HEK293 (cell line): ENCODE results near the gene ATP6V0A1.

Source experiments
- CTCF ChIA-PET: fragments of 350-600 bp; formaldehyde crosslinking; extraction: SDS; loops from one replicate; lab custom pipeline; 2021; ENCODE audit warnings: antibody characterized with exemption; lab: Yijun Ruan, JAX
- POLR2A ChIA-PET: fragments of 300-600 bp; formaldehyde crosslinking; extraction: SDS; loops from one replicate; lab custom pipeline; 2020; ENCODE audit warnings: antibody characterized with exemption, inconsistent platforms; lab: Yijun Ruan, JAX
- H3K27ac ChIP-seq: fragments of 200-500 bp; sonication (Bioruptor generic); 2 replicates; pipeline ENCODE4 v1.5.1; 2014; ENCODE audit warnings: low read depth, low read length, control low read depth, inconsistent platforms; ENCODE audit errors: extremely low read depth
- H3K36me3 ChIP-seq, 2 experiments: fragments of 200-500 bp in 1 of 2; sonication (Bioruptor generic) in 1 of 2; 1 replicate in 1 of 2; 2 replicates in 1 of 2; pipeline ENCODE4 v1.5.1; 2014 to 2017; ENCODE audit warnings: inconsistent platforms in 2 of 2, low read length in 2 of 2; ENCODE audit not compliant: control insufficient read depth in 2 of 2, insufficient read depth in 1 of 2
- H3K4me1 ChIP-seq: fragments of 200-500 bp; sonication (Bioruptor generic); 2 replicates; pipeline ENCODE4 v1.5.1; 2014; ENCODE audit warnings: mild to moderate bottlenecking, low read length, inconsistent platforms; ENCODE audit not compliant: control insufficient read depth, insufficient read depth
- H3K4me3 ChIP-seq: 2 replicates; pipeline ENCODE4 v1.5.1; 2011; ENCODE audit warnings: low read depth, mild to moderate bottlenecking, control low read depth, low read length, moderate library complexity
- H3K9me3 ChIP-seq: fragments of 200-500 bp; sonication (Bioruptor generic); 2 replicates; pipeline ENCODE4 v1.5.1; 2014; ENCODE audit warnings: low read depth, low read length, inconsistent platforms; ENCODE audit not compliant: control insufficient read depth, insufficient read depth
- HOXA7 ChIP-seq: sonication (generic); formaldehyde crosslinking; IDR thresholded peaks from 2 replicates; pipeline ENCODE4 v1.8.1; 2022; ENCODE audit warnings: missing genetic modification reagents, borderline replicate concordance
- MYNN ChIP-seq: fragments of 450-650 bp; formaldehyde crosslinking; IDR thresholded peaks from 2 replicates; pipeline ENCODE4 v1.5.1; 2016; ENCODE audit warnings: missing biosample characterization, missing genetic modification characterization, borderline replicate concordance
- PRDM10 ChIP-seq: fragments of 450-650 bp; formaldehyde crosslinking; IDR thresholded peaks from 2 replicates; pipeline ENCODE4 v1.5.1; 2016; ENCODE audit warnings: missing biosample characterization, missing genetic modification characterization
- SETDB1 ChIP-seq: IDR thresholded peaks from one replicate; pipeline ENCODE4 v1.6.1; 2017; ENCODE audit warnings: mild to moderate bottlenecking, low read length, moderate library complexity, mixed read lengths; ENCODE audit not compliant: insufficient read length
- ZBTB10 ChIP-seq: fragments of 450-650 bp; formaldehyde crosslinking; IDR thresholded peaks from 2 replicates; pipeline ENCODE4 v1.5.1; 2016; ENCODE audit warnings: missing biosample characterization, missing genetic modification characterization
- ZBTB26 ChIP-seq: fragments of 450-650 bp; formaldehyde crosslinking; optimal IDR thresholded peaks from 2 replicates; pipeline ENCODE3; 2016; ENCODE audit warnings: missing biosample characterization, mild to moderate bottlenecking, missing genetic modification characterization
- ZBTB44 ChIP-seq: fragments of 450-650 bp; IDR thresholded peaks from 2 replicates; pipeline ENCODE4 v1.5.1; 2018; ENCODE audit warnings: missing biosample characterization, mild to moderate bottlenecking, missing genetic modification characterization
- ZEB2 ChIP-seq: fragments of 450-650 bp; formaldehyde crosslinking; IDR thresholded peaks from 2 replicates; pipeline ENCODE4 v1.5.1; 2016; ENCODE audit warnings: missing biosample characterization, missing genetic modification characterization
- ZNF404 ChIP-seq: fragments of 450-650 bp; formaldehyde crosslinking; IDR thresholded peaks from 2 replicates; pipeline ENCODE4 v1.5.1; 2017; ENCODE audit warnings: missing biosample characterization, missing genetic modification characterization
- ZNF510 ChIP-seq: fragments of 450-650 bp; formaldehyde crosslinking; IDR thresholded peaks from 2 replicates; pipeline ENCODE4 v1.5.1; 2018; ENCODE audit warnings: mild to moderate bottlenecking, missing genetic modification characterization, missing biosample characterization; ENCODE audit not compliant: insufficient replicate concordance
- ZNF518A ChIP-seq: fragments of 450-650 bp; formaldehyde crosslinking; conservative IDR thresholded peaks from 2 replicates; pipeline ENCODE4 v1.5.1; 2016; ENCODE audit warnings: low read depth, missing biosample characterization, missing genetic modification characterization
- ZNF544 ChIP-seq: fragments of 450-650 bp; formaldehyde crosslinking; IDR thresholded peaks from 2 replicates; pipeline ENCODE4 v1.5.0; 2017; ENCODE audit warnings: missing biosample characterization, missing genetic modification characterization
- ZNF548 ChIP-seq: fragments of 450-650 bp; formaldehyde crosslinking; IDR thresholded peaks from 2 replicates; pipeline ENCODE4 v1.5.1; 2016; ENCODE audit warnings: missing biosample characterization, missing genetic modification characterization
- ZSCAN16 ChIP-seq: fragments of 450-650 bp; formaldehyde crosslinking; IDR thresholded peaks from 2 replicates; pipeline ENCODE4 v1.5.1; 2016; ENCODE audit warnings: missing biosample characterization, missing genetic modification characterization

The ATP6V0A1 gene

GRCh38 chr17:42475121-42475520 lies 16.4 kb downstream of the ATP6V0A1 start:
- Histone ChIP-seq H3K9me3 (no peaks in the 10 kb centered on the region), H3K4me1 (no peaks in the 10 kb centered on the region), H3K27ac (no peak overlapping the region), H3K36me3 (peaks cover 75 to 90% of the 10 kb centered on the region in 2 experiments)
- POLR2A ChIA-PET, result no interaction called here
- CTCF ChIA-PET, result interaction anchor here (1.0 kb wide), 1 partner anchor 43 kb away, joined by 5 read pairs; no protein-coding TSS in a partner anchor
- TF ChIP-seq ZNF404 (tag by site-specific recombination) (no peak), SETDB1 (no peak), ZNF548 (no peak), ZBTB44 (tag by site-specific recombination) (no peak), ZSCAN16 (tag by site-specific recombination) (no peak), MYNN (no peak), ZNF544 (tag by site-specific recombination) (no peak)
- TF ChIP-seq, all 188 proteins: peak for 0
- no peak overlapping the region for H3K4me3 ChIP-seq

- H3K36me3 ChIP-seq, result peaks cover 70 to 90% of the 10 kb centered on the region in 2 experiments
- no peak overlapping the region for H3K4me3 ChIP-seq
- no peaks in the 10 kb centered on the region for H3K4me1 ChIP-seq
- POLR2A ChIA-PET, result no interaction called here
- TF ChIP-seq PRDM10 (no peak), ZEB2 (tag by site-specific recombination) (no peak), ZBTB26 (tag by site-specific recombination) (no peak), ZNF510 (tag by site-specific recombination) (no peak), ZNF518A (tag by site-specific recombination) (no peak), HOXA7 (CRISPR knock-in tag) (no peak), ZBTB10 (tag by site-specific recombination) (no peak)
- H3K9me3 ChIP-seq, result no peaks in the 10 kb centered on the region
- CTCF ChIA-PET, result interaction anchor here (1.0 kb wide), 1 partner anchor 42 kb away, joined by 5 read pairs; no protein-coding TSS in a partner anchor
- H3K27ac ChIP-seq, result no peak overlapping the region
These were observed 17.2 kb downstream of the ATP6V0A1 start for GRCh38 chr17:42475835-42476234.
